Umbilical cord (tissue), 2 donors: ENCODE results near the gene RIC8A. TPM values are rescaled to one million over a fixed set of nuclear protein-coding genes. Genes with fewer than 3 reads are reported as not detected.

Experiments
- DNase-seq: peaks from one replicate; pipeline ENCODE4 v3.0.0-alpha.2; 2015; ENCODE audit warnings: low spot score
- total RNA-seq: library from RNA; depleted of rRNA; stranded (reverse); fragments of >200 nt; gene quantifications from one replicate; pipeline ENCODE4 v1.2.3, GENCODE V29; 2014; ENCODE audit warnings: low replicate concordance; ENCODE audit not compliant: insufficient read depth

RIC8A gene
- total RNA-seq, 1 donor from 2014 or later, result 83.3 TPM

- no peak for DNase-seq
Observed at GRCh38 chr11:241634-242033, 34.1 kb downstream of the RIC8A start.

- no peak for DNase-seq
Observed at GRCh38 chr11:244376-244775, 36.9 kb downstream of the RIC8A start.

- no peak for DNase-seq
Observed at GRCh38 chr11:249062-249461, 41.6 kb downstream of the RIC8A start.

GRCh38 chr11:250274-250673 is 42.8 kb downstream of the RIC8A start:
- DNase-seq, result no peak

- DNase-seq, result peak; percentile 28
Observed at GRCh38 chr11:250740-251299, 43.3 kb downstream of the RIC8A start.

- no peak for DNase-seq
Observed at GRCh38 chr11:251550-251949, 44.0 kb downstream of the RIC8A start.

GRCh38 chr11:252666-253065 is 45.2 kb downstream of the RIC8A start:
- no peak for DNase-seq

GRCh38 chr11:253160-253885 is 45.8 kb downstream of the RIC8A start:
- DNase-seq, result no peak

GRCh38 chr11:253886-254270 is 46.4 kb downstream of the RIC8A start:
- no peak for DNase-seq

GRCh38 chr11:255176-255575 is 47.7 kb downstream of the RIC8A start:
- DNase-seq, result peak; percentile 59

GRCh38 chr11:255816-256215 is 48.3 kb downstream of the RIC8A start:
- DNase-seq, result no peak

GRCh38 chr11:256952-257737 is 49.6 kb downstream of the RIC8A start:
- no peak for DNase-seq

GRCh38 chr11:257766-258493 is 50.4 kb downstream of the RIC8A start:
- no peak for DNase-seq

GRCh38 chr11:259413-259812 is 51.9 kb downstream of the RIC8A start:
- DNase-seq, result no peak

GRCh38 chr11:261624-262023 is 54.1 kb downstream of the RIC8A start:
- DNase-seq, result no peak

Other genes starting within 250 kb of the RIC8A start
- not detected for gene SCGB1C1, start 14.6 kb upstream of the RIC8A start, total RNA-seq
- 14.0 TPM for gene BET1L, start 309 bp upstream of the RIC8A start, total RNA-seq
- 3.6 TPM for gene SIRT3, start 28.6 kb downstream of the RIC8A start, total RNA-seq
- gene PSMD13, start 29.3 kb downstream of the RIC8A start, total RNA-seq, result 66.2 TPM
- not detected for gene NLRP6, start 70.7 kb downstream of the RIC8A start, total RNA-seq
- 9.1 TPM for gene PGGHG, start 81.4 kb downstream of the RIC8A start, total RNA-seq
- 0.96 TPM for gene IFITM5, start 91.8 kb downstream of the RIC8A start, total RNA-seq
- 5.5 TPM for gene IFITM2, start 100.1 kb downstream of the RIC8A start, total RNA-seq
- gene IFITM1, start 106.3 kb downstream of the RIC8A start, total RNA-seq, result 25.3 TPM
- gene IFITM3, start 113.2 kb downstream of the RIC8A start, total RNA-seq, result 47.2 TPM
- gene B4GALNT4, start 161.8 kb downstream of the RIC8A start, total RNA-seq, result 7.2 TPM
- 36.6 TPM for gene PKP3, start 186.5 kb downstream of the RIC8A start, total RNA-seq
- 10.8 TPM for gene SIGIRR, start 207.3 kb downstream of the RIC8A start, total RNA-seq
- gene ANO9, start 234.3 kb downstream of the RIC8A start, total RNA-seq, result 5.1 TPM
- gene PTDSS2, start 242.6 kb downstream of the RIC8A start, total RNA-seq, result 73.4 TPM